ENCODE data around the gene PDE6D. TPM values are rescaled to one million over a fixed set of nuclear protein-coding genes. Genes with fewer than 3 reads are reported as not detected.

The PDE6D gene
- total and polyA plus RNA-seq, 2 of the 13 experiments (the other 11 are each of a cell fraction or from before 2014, with no cell fraction given), result 14.1 to 23.2 TPM

GRCh38 chr2:231710799-231711676 is 70.0 kb downstream of the PDE6D start (continued):
- 0 out of 2 replicates have a peak, but pooled peaks have one; percentile 30 for TF ChIP-seq MAZ (IDR thresholded peaks at IDR 0.05; ENCODE audit: borderline replicate concordance, low read depth, low read length)
- no peak for TF ChIP-seq MAZ (CRISPR knock-in tag; IDR thresholded peaks at IDR 0.05; ENCODE audit: low read depth)
- peak; percentile 5 for TF ChIP-seq RBM39 (IDR thresholded peaks at IDR 0.05; ENCODE audit: low read depth, low read length, poor library complexity, severe bottlenecking)
- TF ChIP-seq ZNF746 (CRISPR knock-in tag; IDR thresholded peaks at IDR 0.05), result peak; percentile 56; the same call in 1 of the 2 replicates
- peak; percentile 32; the same call in 1 of the 2 replicates for TF ChIP-seq RAD21 (CRISPR knock-in tag; IDR thresholded peaks at IDR 0.05)
- peak; percentile 60; the same call in 1 of the 2 replicates for TF ChIP-seq ZFP90 (CRISPR knock-in tag; IDR thresholded peaks at IDR 0.05; ENCODE audit: borderline replicate concordance)
- no peak for TF ChIP-seq ZNF30 (CRISPR knock-in tag; IDR thresholded peaks at IDR 0.05)
- TF ChIP-seq PRMT3 (CRISPR knock-in tag; IDR thresholded peaks at IDR 0.05; ENCODE audit: borderline replicate concordance, low read depth), result no peak
- TF ChIP-seq THAP9 (CRISPR knock-in tag; IDR thresholded peaks at IDR 0.05; ENCODE audit: borderline replicate concordance), result 0 out of 2 replicates have a peak, but pooled peaks have one; percentile 43
- TF ChIP-seq ZNF75D (CRISPR knock-in tag; IDR thresholded peaks at IDR 0.05; ENCODE audit: borderline replicate concordance), result 0 out of 2 replicates have a peak, but pooled peaks have one; percentile 9
- no peak for TF ChIP-seq ARID3A (IDR thresholded peaks at IDR 0.05; ENCODE audit: low read depth, low read length)
- TF ChIP-seq ZNF24 (IDR thresholded peaks at IDR 0.05), result no peak
- peak; percentile 62; the same call in 1 of the 2 replicates for TF ChIP-seq MEF2D (CRISPR knock-in tag; IDR thresholded peaks at IDR 0.05)
- TF ChIP-seq ZNF333 (CRISPR knock-in tag; IDR thresholded peaks at IDR 0.05; ENCODE audit: borderline replicate concordance), result peak; percentile 46; the same call in 1 of the 2 replicates
- TF ChIP-seq ATF3 (CRISPR knock-in tag; IDR thresholded peaks at IDR 0.05), result peak; percentile 34; the same call in 1 of the 2 replicates
- 0 out of 2 replicates have a peak, but pooled peaks have one; percentile 40 for TF ChIP-seq FIP1L1 (IDR thresholded peaks at IDR 0.05; ENCODE audit: borderline replicate concordance, insufficient read depth, low read depth, low read length)
- no peak for TF ChIP-seq ZBTB8A (CRISPR knock-in tag; IDR thresholded peaks at IDR 0.05; ENCODE audit: borderline replicate concordance, low read depth)
- TF ChIP-seq NONO (IDR thresholded peaks at IDR 0.05), result no peak
- 0 out of 2 replicates have a peak, but pooled peaks have one; percentile 22 for TF ChIP-seq NONO (CRISPR knock-in tag; conservative IDR thresholded peaks at IDR 0.05)
- 0 out of 2 replicates have a peak, but pooled peaks have one; percentile 59 for TF ChIP-seq GZF1 (CRISPR knock-in tag; IDR thresholded peaks at IDR 0.05)
- TF ChIP-seq ZNF224 (CRISPR knock-in tag; IDR thresholded peaks at IDR 0.05), result 0 out of 2 replicates have a peak, but pooled peaks have one; percentile 50
- TF ChIP-seq SOX6 (IDR thresholded peaks at IDR 0.05), result no peak
- TF ChIP-seq SOX6 (CRISPR knock-in tag; IDR thresholded peaks at IDR 0.05), result peak; percentile 26; the same call in 1 of the 2 replicates
- TF ChIP-seq PHF20 (CRISPR knock-in tag; IDR thresholded peaks at IDR 0.05), result 0 out of 2 replicates have a peak, but pooled peaks have one; percentile 20
